Testis (tissue), 2 donors: ENCODE results near the gene STK39.

Experiments used
- POLR2A ChIP-seq: fragments of 450-650 bp; IDR thresholded peaks from one replicate; pipeline ENCODE4 v1.6.1; 2017; ENCODE audit warnings: antibody characterized with exemption, mild to moderate bottlenecking, moderate library complexity
- TF ChIP-seq, protein P1 (sequence below), 3 experiments: fragments of 450-650 bp in 2 of 3; fragments of 200-600 bp in 1 of 3; sonication (generic) in 1 of 3; IDR thresholded peaks; one replicate each; pipeline ENCODE4 v1.5.1; 2016 to 2019; ENCODE audit warnings: antibody characterized with exemption in 3 of 3, mild to moderate bottlenecking in 2 of 3, moderate library complexity in 1 of 3

DNA sequence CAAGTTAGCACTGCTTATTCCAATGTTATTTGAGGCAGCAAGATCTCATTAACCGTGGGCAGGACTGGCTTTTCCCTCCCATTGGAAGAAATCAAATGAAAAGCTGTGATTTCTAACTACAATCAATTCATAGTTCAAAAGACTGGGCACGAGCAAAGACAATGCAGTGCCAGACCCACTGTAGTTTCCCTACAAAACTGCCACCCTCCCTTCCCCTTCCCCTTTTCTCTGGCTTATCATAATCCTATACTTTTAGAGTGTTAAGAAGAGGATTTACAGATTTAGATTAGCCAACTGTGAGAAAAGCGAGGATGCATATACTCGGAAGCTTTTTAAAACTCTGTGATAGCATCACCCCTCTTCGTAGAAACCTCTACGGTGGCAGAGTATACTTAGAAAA is 260.4 kb downstream of the STK39 start:
- TF ChIP-seq, protein P1, sequence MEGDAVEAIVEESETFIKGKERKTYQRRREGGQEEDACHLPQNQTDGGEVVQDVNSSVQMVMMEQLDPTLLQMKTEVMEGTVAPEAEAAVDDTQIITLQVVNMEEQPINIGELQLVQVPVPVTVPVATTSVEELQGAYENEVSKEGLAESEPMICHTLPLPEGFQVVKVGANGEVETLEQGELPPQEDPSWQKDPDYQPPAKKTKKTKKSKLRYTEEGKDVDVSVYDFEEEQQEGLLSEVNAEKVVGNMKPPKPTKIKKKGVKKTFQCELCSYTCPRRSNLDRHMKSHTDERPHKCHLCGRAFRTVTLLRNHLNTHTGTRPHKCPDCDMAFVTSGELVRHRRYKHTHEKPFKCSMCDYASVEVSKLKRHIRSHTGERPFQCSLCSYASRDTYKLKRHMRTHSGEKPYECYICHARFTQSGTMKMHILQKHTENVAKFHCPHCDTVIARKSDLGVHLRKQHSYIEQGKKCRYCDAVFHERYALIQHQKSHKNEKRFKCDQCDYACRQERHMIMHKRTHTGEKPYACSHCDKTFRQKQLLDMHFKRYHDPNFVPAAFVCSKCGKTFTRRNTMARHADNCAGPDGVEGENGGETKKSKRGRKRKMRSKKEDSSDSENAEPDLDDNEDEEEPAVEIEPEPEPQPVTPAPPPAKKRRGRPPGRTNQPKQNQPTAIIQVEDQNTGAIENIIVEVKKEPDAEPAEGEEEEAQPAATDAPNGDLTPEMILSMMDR (IDR thresholded peaks at IDR 0.05), result no peak
- TF ChIP-seq POLR2A, result no peak
